ENCODE results near the gene WFS1.
A peak's percentile ranks its signal among the peaks of the same experiment; 100 is the strongest.

Gene WFS1

GRCh38 chr4:6258026-6258360 lies 11.7 kb upstream of the WFS1 start:
- Histone ChIP-seq H3K27ac (no peak overlapping the region), H3K4me3 (no peak overlapping the region)

DNA sequence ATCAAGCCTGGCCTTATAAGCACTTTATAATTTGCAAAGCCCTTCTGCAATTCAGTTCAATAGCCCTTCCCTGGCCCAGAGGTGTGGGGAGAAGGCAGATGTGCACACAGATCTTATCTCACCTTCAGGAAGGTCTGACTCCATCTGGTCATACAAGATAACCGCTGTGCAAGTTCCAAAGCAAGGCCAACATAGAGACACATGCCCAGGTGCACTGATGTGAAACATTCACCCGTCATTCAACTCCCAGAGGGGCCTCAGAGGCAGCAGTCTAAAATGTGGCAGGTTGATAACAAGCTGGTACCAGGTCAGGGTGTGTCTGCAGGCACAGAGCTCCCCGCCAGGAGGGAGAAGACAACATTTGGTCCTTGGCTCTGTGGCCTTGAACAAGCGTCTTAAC lies 10.9 kb upstream of the WFS1 start:
- no peak overlapping the region for H3K27ac ChIP-seq
- no peak overlapping the region for H3K4me3 ChIP-seq

DNA sequence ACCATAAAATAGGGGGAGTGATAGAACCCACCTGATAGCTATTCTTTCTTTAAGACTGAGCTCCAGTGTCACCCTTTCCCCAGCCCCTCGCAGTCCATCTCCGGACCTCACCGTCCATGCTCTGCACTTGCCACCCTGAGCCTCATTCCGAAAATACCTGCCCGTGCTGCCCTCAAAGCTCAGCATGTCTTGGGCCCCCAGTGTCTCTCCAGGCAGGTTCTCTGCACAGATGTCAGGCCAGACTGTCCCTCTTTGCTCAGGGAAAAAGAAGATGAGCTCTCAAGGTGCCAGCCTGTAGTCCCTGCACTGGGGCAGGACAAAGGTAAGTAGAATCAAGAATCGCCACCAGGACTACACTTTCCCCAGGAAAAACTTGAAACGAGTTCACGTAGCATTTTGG lies 9.8 kb upstream of the WFS1 start:
- H3K27ac ChIP-seq = no peak overlapping the region
- H3K4me3 ChIP-seq = no peak overlapping the region

- no peak overlapping the region for H3K27ac ChIP-seq
- H3K4me3 ChIP-seq = no peak overlapping the region
These were observed 7.5 kb upstream of the WFS1 start for GRCh38 chr4:6262176-6262575.

- Histone ChIP-seq H3K27ac (no peak overlapping the region), H3K4me3 (no peak overlapping the region)
These were observed 6.7 kb upstream of the WFS1 start for GRCh38 chr4:6262847-6263487.

GRCh38 chr4:6263526-6264224 lies 6.0 kb upstream of the WFS1 start:
- Histone ChIP-seq H3K4me3 (no peak overlapping the region), H3K27ac (no peak overlapping the region)

DNA sequence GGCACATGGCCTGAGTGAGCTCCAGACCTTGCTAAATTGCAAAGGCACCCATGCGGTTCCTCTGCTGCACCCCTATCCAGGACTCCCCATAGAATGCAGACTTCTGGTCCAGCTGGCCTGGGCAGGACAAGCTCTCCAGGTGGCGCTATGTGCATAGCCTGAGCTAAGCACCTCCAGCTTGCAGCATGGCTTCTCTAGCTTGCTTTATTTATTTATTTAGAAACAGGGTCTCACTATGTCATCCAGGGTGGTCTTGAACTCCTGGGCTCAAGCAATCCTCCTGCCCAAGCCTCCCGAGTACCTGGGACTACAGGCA lies 5.5 kb upstream of the WFS1 start:
- Histone ChIP-seq H3K4me3 (no peak overlapping the region), H3K27ac (no peak overlapping the region)

DNA sequence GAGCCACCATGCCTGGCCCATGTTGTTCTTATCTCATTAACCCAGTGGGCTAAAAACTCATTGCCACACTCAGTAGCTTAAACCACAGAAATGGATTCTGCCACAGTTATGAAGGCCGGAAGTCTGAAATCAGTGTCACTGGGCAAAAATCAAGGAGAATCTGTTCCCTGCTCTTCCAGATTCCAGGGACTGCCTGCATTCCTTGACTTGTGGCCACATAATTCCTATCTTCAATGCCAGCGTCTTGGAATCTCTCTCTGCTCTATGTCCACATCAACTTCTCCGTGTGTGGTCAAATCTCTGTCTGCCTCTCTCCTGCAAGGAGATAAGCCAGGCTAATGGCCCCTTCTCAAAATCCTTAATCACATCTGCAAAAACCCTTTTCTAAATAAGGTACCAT lies 4.1 kb upstream of the WFS1 start:
- no peak overlapping the region for H3K27ac ChIP-seq

GRCh38 chr4:6267573-6267972 lies 2.1 kb upstream of the WFS1 start:
- Histone ChIP-seq H3K4me3 (no peak overlapping the region), H3K27ac (no peak overlapping the region)

More for the DNA sequence above, 4.1 kb upstream of the WFS1 start:
- H3K4me3 ChIP-seq = no peak overlapping the region

DNA sequence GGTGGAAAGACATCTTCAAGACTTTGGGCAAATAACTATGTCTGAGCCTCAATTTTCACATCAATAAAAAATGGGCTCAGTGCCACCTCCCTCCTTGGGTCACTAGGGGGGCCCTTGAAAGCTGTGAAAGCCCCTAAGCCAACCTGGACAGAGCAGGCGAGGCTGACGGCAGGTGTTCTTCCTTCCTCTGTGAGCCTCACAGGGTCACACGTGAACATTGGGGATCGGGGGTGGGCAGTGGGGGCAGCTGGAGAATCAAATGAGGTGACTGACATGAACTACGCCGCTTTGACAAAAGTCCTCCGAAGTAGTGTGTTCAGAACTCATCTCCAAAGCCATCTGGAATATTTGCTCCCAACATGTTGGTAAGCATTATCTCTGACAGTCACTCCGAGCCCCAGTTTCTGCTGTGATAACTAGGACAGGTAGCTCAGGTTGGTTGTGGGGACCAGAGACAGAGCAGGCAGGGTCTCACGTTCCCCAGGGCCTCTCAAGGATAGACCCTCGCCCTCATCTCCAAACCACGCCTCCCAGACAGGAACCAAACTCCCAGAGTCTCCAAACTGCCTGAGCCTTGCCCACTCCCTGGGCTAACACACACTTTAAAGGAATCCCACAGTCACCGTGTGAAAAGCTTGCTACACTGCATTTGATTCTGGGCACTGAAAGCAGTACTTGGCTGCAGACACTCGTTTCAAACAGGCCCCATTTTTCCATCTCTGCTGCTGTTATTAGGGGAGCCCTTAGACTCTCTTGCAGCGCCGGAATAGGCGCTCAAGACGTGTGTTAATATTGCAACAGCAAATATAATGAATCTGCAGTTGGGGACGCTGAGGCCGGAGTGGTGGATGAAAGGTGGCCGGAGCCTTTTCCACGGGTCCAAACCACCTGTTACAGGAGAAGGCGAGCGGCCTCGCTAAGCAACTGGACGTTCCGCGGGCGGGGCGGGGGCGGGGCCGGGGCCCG lies 717 bp upstream of the WFS1 start:
- peak overlapping the region in 3 of 21 experiments; percentile 39 to 69 (median 55) for H3K27ac ChIP-seq
- peak overlapping the region; percentile 58 to 91 (median 80) for H3K4me3 ChIP-seq

DNA sequence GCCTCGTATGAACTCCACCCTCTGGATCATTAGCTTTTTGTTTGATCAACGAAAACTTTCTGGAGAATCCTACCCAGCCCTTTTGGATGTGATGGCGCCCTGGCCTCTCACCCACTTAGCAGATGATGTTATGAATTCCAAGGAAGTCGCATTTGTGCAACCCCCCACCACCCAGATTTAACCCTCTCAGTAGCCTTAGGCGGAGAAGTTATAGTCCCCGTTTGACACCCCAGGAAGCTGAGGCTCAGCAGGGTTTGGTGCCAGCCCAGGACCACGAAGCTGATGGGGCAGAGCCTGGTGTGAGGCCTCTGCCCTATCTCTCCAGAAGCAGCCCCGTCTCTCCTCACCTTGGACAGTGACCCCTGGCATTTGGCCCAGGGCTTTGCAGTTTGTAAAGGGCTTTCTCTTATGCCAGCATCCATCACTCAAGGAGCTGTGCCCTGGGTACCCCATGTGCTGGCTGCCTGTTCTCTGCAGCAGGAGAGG lies 1.0 kb downstream of the WFS1 start:
- H3K4me3 ChIP-seq = peak overlapping the region; percentile 58 to 91 (median 80)
- H3K27ac ChIP-seq = peak overlapping the region in 9 of 21 experiments; percentile 11 to 84 (median 80)

DNA sequence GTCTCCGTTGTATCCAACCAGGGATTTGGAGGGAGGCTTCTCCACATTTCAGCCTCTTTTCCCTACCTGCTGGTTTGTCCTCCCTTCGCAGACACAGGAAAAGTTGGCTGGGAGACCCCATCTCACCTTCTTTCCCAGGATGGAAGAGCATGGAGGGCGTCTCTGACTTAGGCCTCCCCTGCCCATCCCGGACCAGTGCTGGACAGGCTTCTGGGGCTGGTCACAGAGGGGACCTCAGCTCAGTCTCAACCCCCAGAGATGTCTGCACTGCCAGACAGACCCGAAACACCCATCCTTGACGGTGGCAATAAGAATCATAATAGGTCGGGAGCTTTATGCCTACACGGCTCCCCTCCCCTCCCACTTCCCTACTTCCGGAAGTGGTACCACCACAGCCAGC lies 1.6 kb downstream of the WFS1 start:
- Histone ChIP-seq H3K27ac (peak overlapping the region in 3 of 21 experiments; percentile 18 to 20 (median 18)), H3K4me3 (peak overlapping the region in 1 of 7 experiments; percentile 90)

DNA sequence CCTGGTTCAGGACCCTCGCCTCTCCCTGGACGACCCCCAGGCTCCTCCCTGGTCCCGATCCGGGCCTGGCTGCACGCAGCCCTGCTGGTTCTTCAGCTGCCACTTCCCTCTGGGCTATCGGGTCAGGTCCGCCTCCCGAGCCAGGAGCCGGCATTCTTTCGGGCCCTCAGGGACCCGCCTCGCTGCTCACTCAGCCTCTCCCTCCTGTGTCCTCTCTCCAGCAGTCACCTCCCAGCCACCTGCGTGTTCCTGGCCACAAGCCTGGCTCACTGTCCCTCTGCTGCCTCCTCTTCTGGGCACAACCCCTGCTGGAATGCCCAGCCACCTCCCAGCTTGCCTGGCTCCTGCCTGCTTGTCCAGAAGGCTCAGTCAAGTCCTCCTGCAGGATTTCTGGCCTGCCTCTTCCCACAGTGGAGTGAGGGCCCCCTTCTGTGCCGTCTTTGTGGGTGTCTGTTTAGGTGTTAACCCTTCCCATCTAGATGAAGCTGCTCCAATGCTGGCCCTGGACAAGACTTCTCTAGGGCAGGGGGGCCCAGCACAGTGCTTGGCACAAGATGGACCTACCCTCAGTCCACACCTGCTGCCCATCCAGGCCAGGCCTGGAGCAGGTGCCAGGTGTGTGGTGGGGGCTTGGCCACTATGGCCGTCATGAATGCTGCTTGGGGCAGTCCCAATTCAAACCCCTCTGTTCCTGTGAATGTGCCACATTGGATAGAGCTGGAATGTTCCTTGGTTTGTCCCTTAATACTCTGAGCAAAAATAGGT lies 2.2 kb downstream of the WFS1 start:
- H3K4me3 ChIP-seq = no peak overlapping the region
- peak overlapping the region in 3 of 21 experiments; percentile 18 to 20 (median 18) for H3K27ac ChIP-seq

GRCh38 chr4:6272863-6273660 lies 3.4 kb downstream of the WFS1 start:
- H3K4me3 ChIP-seq = no peak overlapping the region

DNA sequence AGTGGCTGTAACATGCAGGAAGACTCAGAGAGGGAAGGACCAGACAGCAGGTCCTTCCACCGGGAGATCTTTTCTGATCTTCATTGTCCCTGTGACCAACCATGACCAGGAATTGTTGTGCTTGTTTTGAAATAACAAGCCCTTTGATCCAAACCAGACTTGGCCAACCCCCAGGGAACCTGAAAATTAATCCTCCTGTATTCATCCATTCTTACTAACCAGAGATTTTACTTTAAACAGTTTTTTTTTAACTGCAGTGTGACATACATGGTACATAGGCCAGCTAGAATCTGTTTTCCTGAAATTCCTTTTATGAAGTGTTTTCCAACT lies 4.0 kb downstream of the WFS1 start:
- Histone ChIP-seq H3K4me3 (no peak overlapping the region), H3K27ac (no peak overlapping the region)

More at GRCh38 chr4:6272863-6273660, 3.4 kb downstream of the WFS1 start:
- H3K27ac ChIP-seq = no peak overlapping the region

DNA sequence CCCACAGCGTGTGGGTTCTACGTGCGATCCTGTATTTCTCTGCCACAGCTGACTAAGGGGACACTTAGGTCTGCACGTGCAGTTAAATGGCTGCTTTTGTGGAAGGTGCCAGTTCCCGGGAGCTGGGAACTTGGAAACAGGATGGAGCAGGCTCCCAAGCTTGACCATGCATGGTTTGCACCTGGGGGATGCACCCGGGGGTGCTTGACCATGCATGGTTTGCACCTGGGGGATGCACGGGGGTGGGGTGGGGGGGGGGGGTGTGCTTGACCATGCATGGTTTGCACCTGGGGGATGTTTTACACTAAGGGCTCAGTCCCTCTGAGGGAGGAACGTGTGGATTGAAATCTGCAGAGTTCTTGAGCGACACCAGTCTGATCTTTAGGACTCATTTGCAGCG lies 5.7 kb downstream of the WFS1 start:
- Histone ChIP-seq H3K27ac (no peak overlapping the region), H3K4me3 (no peak overlapping the region)

GRCh38 chr4:6275898-6276806 lies 6.5 kb downstream of the WFS1 start:
- H3K27ac ChIP-seq = peak overlapping the region in 1 of 21 experiments; percentile 62

More at GRCh38 chr4:6275898-6276806, 6.5 kb downstream of the WFS1 start:
- no peak overlapping the region for H3K4me3 ChIP-seq
